HG03196 (cell line): ENCODE measurements around the gene MCHR2.

Source experiments
- ATAC-seq: cut with Tn5 transposase; IDR thresholded peaks from one replicate; pipeline ENCODE4 v1.9.1; 2021; ENCODE audit not compliant: unreplicated experiment

MCHR2 gene

DNA sequence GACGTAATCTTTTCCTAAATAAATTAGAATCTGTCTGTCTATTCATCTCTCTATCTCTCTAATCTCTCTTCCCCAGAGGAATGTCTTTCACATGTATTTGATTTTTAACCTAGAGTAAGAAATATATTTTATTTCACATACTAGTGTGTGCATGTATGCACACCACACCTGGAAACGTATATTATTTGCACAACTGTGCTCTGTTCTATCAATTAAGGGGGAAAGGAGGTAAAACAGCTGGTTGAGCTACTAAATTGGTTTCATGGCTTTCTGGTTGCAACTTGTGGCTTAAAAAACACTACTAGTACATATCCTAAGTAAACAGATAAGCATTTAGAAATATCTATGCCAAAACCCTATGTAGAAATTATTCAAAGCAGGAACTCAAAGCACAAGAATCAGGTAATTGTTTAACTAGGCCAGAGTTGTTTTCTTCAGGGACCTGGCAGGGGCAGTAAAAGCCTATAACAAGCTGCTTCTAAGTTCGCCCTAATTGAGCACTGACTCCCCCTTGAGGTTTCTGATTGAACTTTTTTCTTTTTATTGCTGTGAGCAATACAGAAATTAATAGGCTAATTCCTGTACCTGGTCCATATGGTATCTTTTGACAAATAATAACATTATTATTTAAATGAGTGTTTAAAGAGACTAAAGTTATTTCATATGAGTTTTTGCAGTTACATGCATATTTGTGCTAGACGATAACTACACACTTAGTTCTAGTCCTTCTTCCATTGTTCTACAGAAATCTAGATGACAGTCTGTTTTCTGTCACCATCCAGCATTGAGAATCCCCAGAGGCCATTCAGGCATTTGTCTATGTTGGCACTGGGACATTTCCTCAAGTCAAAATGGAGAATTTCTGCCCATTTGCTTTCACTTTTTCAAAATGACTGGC is 88.6 kb downstream of the MCHR2 start:
- no peak for ATAC-seq

DNA sequence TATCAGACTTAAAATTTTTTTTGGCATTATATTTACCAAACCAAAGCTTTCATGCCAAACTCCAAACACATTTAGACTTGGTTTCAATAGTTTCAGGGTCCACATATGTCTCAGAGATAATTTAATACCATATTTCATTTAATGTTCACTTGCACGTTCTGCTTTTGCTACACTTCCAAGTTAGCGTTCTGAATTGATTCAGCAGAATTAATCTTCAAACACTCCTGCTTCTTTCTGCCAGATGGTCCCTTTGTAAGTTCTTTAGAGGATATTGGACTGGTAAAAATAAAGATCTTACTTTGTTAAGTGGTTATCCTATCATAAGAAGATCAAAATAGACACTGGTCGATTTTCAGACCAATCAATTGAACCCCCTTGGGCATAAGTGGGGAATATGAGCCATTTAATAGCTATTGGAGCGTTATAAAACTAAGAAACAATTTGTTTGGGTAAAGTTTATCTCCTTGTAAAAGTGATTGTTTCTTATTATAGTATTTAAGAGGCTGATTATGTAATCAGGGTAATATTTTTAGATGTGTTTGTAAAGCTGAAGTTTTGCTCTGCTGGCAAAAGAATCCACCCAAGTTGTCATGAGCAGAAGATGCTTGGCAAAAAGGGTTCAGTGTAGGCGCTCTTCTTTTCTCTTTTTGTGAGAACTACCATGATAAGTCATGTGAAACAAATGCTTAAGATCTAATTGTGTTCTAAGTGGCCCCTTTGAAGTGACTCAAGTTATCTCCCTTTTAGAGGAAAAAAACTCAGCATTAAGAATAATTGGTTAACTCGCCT is 92.2 kb downstream of the MCHR2 start:
- ATAC-seq: no peak

DNA sequence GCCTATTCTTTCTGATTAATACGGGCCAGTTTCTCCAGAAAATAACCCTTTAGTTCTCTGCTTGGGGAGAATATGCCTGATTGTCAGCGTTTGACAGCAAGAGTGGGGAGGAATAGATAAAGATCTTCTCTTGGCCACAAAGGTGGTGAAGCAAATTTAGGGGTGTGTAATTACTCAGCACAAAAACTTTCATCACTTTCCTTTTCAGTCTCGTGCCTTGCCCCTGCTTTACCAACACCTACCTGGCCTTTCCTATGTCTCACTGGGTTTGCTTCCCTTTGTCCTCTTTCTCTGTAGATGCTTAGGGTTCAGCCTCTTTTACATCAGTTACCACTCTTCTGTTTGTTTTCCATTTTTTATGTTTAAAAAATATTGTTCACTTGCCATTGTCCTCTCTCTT is 99.2 kb downstream of the MCHR2 start:
- no peak for ATAC-seq

DNA sequence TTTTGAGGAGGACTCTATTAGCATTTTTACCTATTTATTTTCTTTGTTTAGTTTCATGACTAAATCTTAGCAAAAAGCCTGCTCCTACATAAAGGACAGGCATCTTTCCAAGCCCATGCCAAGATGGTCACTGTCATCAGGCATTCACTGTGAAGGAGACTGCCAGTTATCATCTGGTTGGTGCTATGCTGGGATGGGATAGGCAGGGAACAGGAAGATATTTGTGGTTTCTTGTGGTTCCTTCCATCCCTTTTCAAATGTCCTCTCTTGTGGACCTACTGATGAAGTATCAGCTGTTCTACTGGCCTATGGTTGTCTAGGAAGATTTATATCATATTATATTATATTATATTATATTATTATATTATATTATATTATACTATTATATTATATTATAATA is 107.0 kb downstream of the MCHR2 start:
- ATAC-seq: no peak

DNA sequence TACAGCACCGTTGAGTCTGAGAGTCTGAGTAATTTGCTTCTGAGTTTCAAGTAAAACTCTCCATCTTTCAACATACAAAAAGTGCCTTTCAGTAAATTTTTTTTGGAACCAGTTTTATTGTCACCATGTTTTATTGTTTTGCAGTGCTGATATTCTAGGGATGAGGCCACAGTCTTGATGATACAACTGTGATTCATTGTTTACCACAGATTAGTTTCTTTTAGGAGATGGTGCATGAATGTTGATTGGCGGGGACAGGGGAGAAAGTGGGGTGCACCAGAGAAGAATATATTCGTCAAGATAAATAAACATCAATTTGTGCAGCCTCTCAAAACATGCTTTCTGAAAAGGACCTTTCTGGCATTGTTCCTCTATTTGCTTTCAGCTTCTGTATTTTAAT is 109.0 kb downstream of the MCHR2 start:
- no peak for ATAC-seq

DNA sequence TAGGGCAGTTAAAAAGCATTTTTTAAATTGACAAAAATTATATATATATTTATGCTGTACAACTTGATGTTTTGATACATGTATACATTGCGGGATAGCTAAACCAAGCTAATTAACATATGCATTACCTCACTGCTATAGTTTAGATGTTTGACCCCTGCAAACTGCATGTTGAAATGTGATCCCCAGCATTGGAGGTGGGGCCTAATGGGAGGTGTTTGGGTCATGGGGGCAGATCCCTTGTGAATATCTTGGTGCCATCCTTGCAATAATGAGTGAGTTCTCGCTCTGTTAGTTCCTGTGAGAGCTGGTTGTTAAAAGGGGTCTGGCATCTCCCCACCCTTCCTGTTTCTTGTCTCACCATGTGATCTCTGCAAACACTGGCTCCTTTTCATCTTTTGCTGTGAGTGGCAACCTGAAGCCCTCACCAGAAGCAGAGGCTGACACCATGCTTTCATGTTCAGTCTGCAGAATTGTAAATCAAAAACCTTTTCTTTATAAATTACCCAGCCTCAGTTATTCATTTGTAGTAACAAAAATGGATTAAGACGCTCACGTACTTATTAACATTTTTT is 111.8 kb downstream of the MCHR2 start:
- no peak for ATAC-seq

DNA sequence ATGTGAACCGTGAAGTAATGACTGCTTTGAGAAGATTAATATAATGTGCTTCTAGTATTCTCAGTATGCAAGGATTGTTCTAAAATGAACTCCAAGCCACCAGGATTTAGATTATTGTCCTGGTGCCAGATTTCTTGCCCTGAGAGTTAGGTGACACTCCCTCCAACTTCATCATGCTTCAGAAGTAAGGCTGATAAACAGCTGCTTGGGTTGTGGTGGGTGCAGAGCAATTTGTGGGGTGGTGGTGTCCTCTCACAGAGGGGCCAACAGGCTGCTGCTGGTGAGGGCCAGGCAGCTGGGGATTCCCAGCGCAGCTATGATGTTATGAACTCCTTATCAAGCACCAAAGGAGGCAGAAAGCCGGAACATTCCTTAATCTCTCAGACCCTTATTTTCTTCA is 114.6 kb downstream of the MCHR2 start:
- ATAC-seq: no peak

DNA sequence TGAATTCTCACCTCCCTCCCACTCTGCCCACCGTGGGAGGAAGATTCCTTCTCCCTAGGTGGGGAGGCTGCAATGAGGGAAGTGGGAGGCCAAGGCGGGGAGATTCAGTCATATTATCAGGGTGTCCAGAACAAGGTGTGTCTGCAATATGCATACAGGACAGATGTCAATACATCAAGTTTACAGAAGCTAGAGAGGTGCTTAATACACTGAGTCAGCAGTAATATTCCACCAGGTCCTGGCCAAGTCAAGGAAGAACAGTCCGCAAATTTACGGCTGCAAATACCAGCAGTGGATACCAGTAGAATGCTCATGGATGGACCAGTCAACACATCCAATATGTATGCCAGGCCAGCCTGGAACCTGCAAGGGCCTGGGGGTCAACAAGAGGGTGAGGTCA is 119.0 kb downstream of the MCHR2 start:
- no peak for ATAC-seq

DNA sequence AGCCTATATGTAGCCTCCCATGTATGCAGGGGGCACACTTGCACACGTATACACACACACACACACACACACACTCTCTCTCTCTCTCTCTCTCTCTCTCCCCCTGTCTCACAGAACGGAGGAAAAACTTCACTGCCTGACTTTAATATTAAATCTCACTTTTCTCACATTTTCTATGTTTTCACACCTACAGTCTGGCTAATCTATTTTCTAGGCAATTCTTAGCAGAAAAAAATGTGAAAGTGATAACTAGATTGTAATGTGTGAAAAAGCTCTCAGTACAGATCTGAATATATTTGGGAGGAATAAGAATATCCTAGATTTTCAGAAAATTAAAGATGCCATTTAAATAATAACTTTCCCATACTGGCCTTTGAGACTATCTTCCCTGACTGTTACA is 120.9 kb downstream of the MCHR2 start:
- no peak for ATAC-seq

DNA sequence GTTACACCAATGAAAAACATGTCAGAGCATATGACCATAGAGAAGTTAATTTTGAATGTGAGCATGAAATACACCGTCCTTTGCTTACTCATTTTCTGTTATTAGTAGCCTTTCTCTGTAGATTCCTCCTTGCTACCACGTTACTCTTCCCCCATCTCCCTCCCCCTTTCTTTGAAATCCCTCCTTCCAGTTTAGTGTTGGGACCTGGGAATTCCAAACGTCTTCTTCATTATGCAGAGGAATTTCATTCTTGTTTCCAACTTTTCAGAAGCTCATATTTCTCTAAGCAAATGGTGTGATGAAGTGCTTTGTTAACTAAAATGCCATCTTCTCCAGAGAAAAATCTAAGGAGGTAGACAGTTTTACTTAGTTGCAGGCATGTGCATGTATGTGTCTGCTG is 122.4 kb downstream of the MCHR2 start:
- no peak for ATAC-seq
